Measurements from ENCODE around the gene LENEP. TPM values are rescaled to one million over a fixed set of nuclear protein-coding genes. Genes with fewer than 3 reads are reported as not detected.

Gene LENEP
- total RNA-seq, 1 experiment from 2014 or later = 2.8 TPM

GRCh38 chr1:155011004-155011416 lies 17.6 kb downstream of the LENEP start:
- no peak for TF ChIP-seq CTCF (conservative IDR thresholded peaks at IDR 0.05)
- Histone ChIP-seq H2BK12ac (ENCODE audit: insufficient read length, low read depth, low read length) (no peak overlapping the region), H3K23ac (ENCODE audit: insufficient read length, low read depth, low read length) (no peak overlapping the region)

More at GRCh38 chr1:155011004-155011416, 17.6 kb downstream of the LENEP start:
- Mint-ChIP-seq H3K27ac (peak overlapping the region in 1 of 3 experiments; percentile 48; a peak in 1 of 7 replicates), H3K4me1 (peaks cover 38 to 60% of the 10 kb centered on the region in 2 experiments), H3K27me3 (ENCODE audit: low read depth) (no peaks in the 10 kb centered on the region), H3K9me3 (no peaks in the 10 kb centered on the region; a peak in 2 of 5 replicates), H3K36me3 (ENCODE audit: insufficient read depth in 1 of 3, low read depth in 3 of 3) (peaks cover 8 to 26% (median 12%) of the 10 kb centered on the region in 3 experiments; a peak in 6 of 7 replicates), H3K4me3 (no peak overlapping the region)
- H3K4ac ChIP-seq (ENCODE audit: low read depth, low read length) = no peak overlapping the region
- H3K4me1 ChIP-seq (ENCODE audit: insufficient read depth, low read length) = peaks cover 3% of the 10 kb centered on the region; the same call in 1 of the 2 replicates
- WGBS (ENCODE audit: extremely low coverage, insufficient read length, low lambda C conversion rate) = no CpG with 5 or more reads among the region's 5 CpGs
- no peaks in the 10 kb centered on the region for H3K79me1 ChIP-seq (ENCODE audit: insufficient read depth, low read depth, low read length, poor library complexity, severe bottlenecking)
- no peak overlapping the region for H3T11ph ChIP-seq (ENCODE audit: low read length)
- no peak overlapping the region for H3K14ac ChIP-seq (ENCODE audit: insufficient read depth, low read length)
- no peak overlapping the region for H2BK15ac ChIP-seq (ENCODE audit: low read depth, low read length)
- no peak overlapping the region for H3K56ac ChIP-seq (ENCODE audit: insufficient read length, low read depth, low read length)
- no peak overlapping the region for H2BK20ac ChIP-seq (ENCODE audit: low read depth, low read length, poor library complexity, severe bottlenecking)
- H3K18ac ChIP-seq (ENCODE audit: insufficient read length, low read depth, low read length) = no peak overlapping the region
- no peak for DNase-seq
- H3K23me2 ChIP-seq (ENCODE audit: insufficient read length, low read depth, low read length, poor library complexity, severe bottlenecking) = no peaks in the 10 kb centered on the region
- no peak overlapping the region for H2BK120ac ChIP-seq (ENCODE audit: low read depth, low read length, poor library complexity, severe bottlenecking)
- no peaks in the 10 kb centered on the region for H3K9me3 ChIP-seq (ENCODE audit: control insufficient read depth, low read depth, low read length)
- H3K27ac ChIP-seq (ENCODE audit: insufficient read length, low read depth, low read length) = no peak overlapping the region
- no peaks in the 10 kb centered on the region for H4K20me1 ChIP-seq (ENCODE audit: control insufficient read depth, insufficient read depth, insufficient read length)
- no peaks in the 10 kb centered on the region; the same call in 1 of the 2 replicates for H3K79me2 ChIP-seq (ENCODE audit: insufficient read depth, low read length)
- H4K8ac ChIP-seq (replicated peaks; ENCODE audit: insufficient read length, low read depth, low read length) = no peak overlapping the region
- H4K5ac ChIP-seq (ENCODE audit: insufficient read length, low read depth, low read length) = no peak overlapping the region
- no peak overlapping the region for H2BK5ac ChIP-seq (ENCODE audit: insufficient read length, low read length)
- H2AK5ac ChIP-seq (ENCODE audit: insufficient read length, low read length) = no peak overlapping the region
- no peak overlapping the region for H3K4me2 ChIP-seq (ENCODE audit: insufficient read depth, insufficient read length, low read length)
- no peak overlapping the region for H4K91ac ChIP-seq (ENCODE audit: insufficient read length, low read depth, low read length)
- no peak overlapping the region for H3K9ac ChIP-seq (ENCODE audit: extremely low read depth, insufficient read length, low read length)
- H2AFZ ChIP-seq (ENCODE audit: low read length) = no peak overlapping the region
- H3K27me3 ChIP-seq (ENCODE audit: insufficient read depth, low read length) = no peaks in the 10 kb centered on the region
